HepG2 (cell line): Measurements from ENCODE around the gene GJA9. TPM values are rescaled to one million over a fixed set of nuclear protein-coding genes. Genes with fewer than 3 reads are reported as not detected.

ENCODE experiments used
- ARNT2 ChIP-seq: sonication (generic); formaldehyde crosslinking; IDR thresholded peaks from 2 replicates; pipeline ENCODE4 v1.8.0; 2022; ENCODE audit warnings: mild to moderate bottlenecking, low read depth, missing genetic modification reagents, moderate library complexity
- EEA1 ChIP-seq: sonication (generic); formaldehyde crosslinking; IDR thresholded peaks from 2 replicates; pipeline ENCODE4 v1.5.1; 2020; ENCODE audit warnings: mild to moderate bottlenecking, missing genetic modification reagents, borderline replicate concordance
- FOXJ3 ChIP-seq: sonication (generic); formaldehyde crosslinking; IDR thresholded peaks from 2 replicates; pipeline ENCODE4 v1.4.0; 2020; ENCODE audit warnings: missing genetic modification reagents, mild to moderate bottlenecking, borderline replicate concordance
- HCFC1 ChIP-seq: fragments of 150-350 bp; IDR thresholded peaks from 2 replicates; pipeline ENCODE4 v1.6.1; 2014; ENCODE audit warnings: low read depth, low read length
- HOXA7 ChIP-seq: sonication (generic); formaldehyde crosslinking; IDR thresholded peaks from 2 replicates; pipeline ENCODE4 v1.8.1; 2022; ENCODE audit warnings: mild to moderate bottlenecking, missing genetic modification reagents, moderate library complexity
- KLF6 ChIP-seq: IDR thresholded peaks from 2 replicates; pipeline ENCODE4 v1.8.0; 2016; ENCODE audit warnings: missing biosample characterization, missing genetic modification reagents
- RNF2 ChIP-seq: fragments of 450-650 bp; conservative IDR thresholded peaks from 2 replicates; pipeline ENCODE4 v1.6.1; 2016; ENCODE audit warnings: low read depth
- ZNF7 ChIP-seq: IDR thresholded peaks from 2 replicates; pipeline ENCODE4 v1.6.1; 2016; ENCODE audit warnings: missing biosample characterization, missing genetic modification reagents
- polyA plus RNA-seq, 8 experiments: library from polyadenylated mRNA; depleted of rRNA in 3 of 8; stranded (reverse) in 7 of 8; unstranded in 1 of 8; fragments of >200 nt; fragmentation: Illumina TruSeq in 4 of 8; extraction: Trizol in 4 of 8; gene quantifications; 2 replicates each; pipeline versions ENCODE4 v1.2.1 to v1.2.3, GENCODE V29; 2011 to 2016; ENCODE audit warnings: low read depth in 4 of 8, missing spikeins in 1 of 8, mixed read lengths in 1 of 8; ENCODE audit not compliant: insufficient read depth in 1 of 8
- total RNA-seq, 5 experiments: library from RNA; depleted of rRNA; stranded (reverse); fragments of >200 nt; fragmentation: Illumina TruSeq; extraction: Trizol; gene quantifications; 2 replicates each; pipeline ENCODE4 v1.2.3, GENCODE V29; 2016; ENCODE audit warnings: low read depth in 1 of 5
- TF ChIP-seq, protein P1 (sequence below): sonication (generic); formaldehyde crosslinking; IDR thresholded peaks from 2 replicates; pipeline ENCODE4 v1.9.0; 2022; ENCODE audit warnings: low read depth, missing genetic modification reagents
- TF ChIP-seq, protein P2 (sequence below): sonication (generic); formaldehyde crosslinking; IDR thresholded peaks from 2 replicates; pipeline ENCODE4 v1.4.0; 2020; ENCODE audit warnings: missing genetic modification reagents
- TF ChIP-seq, protein P3 (sequence below): sonication (generic); formaldehyde crosslinking; IDR thresholded peaks from 2 replicates; pipeline ENCODE4 v1.8.1; 2023; ENCODE audit warnings: mild to moderate bottlenecking, moderate library complexity, missing genetic modification reagents
- TF ChIP-seq, protein P4 (sequence below), 2 experiments: sonication (generic) in 1 of 2; formaldehyde crosslinking in 1 of 2; IDR thresholded peaks; 2 replicates each; pipeline versions ENCODE4 v1.4.0 to v1.6.1; 2018 to 2020; ENCODE audit warnings: missing genetic modification reagents in 2 of 2, borderline replicate concordance in 1 of 2, low read depth in 1 of 2, mild to moderate bottlenecking in 1 of 2, missing biosample characterization in 1 of 2
- TF ChIP-seq, protein P5 (sequence below): sonication (generic); formaldehyde crosslinking; IDR thresholded peaks from 2 replicates; pipeline ENCODE4 v1.4.0; 2020; ENCODE audit warnings: missing genetic modification reagents, borderline replicate concordance
- TF ChIP-seq, protein P6 (sequence below): sonication (generic); formaldehyde crosslinking; IDR thresholded peaks from 2 replicates; pipeline ENCODE4 v1.4.0; 2020; ENCODE audit warnings: missing genetic modification reagents

Gene GJA9
- total and polyA plus RNA-seq, 2 of the 13 experiments (the other 11 are each of a cell fraction or from before 2014, with no cell fraction given): 0.08 to 0.13 TPM

DNA sequence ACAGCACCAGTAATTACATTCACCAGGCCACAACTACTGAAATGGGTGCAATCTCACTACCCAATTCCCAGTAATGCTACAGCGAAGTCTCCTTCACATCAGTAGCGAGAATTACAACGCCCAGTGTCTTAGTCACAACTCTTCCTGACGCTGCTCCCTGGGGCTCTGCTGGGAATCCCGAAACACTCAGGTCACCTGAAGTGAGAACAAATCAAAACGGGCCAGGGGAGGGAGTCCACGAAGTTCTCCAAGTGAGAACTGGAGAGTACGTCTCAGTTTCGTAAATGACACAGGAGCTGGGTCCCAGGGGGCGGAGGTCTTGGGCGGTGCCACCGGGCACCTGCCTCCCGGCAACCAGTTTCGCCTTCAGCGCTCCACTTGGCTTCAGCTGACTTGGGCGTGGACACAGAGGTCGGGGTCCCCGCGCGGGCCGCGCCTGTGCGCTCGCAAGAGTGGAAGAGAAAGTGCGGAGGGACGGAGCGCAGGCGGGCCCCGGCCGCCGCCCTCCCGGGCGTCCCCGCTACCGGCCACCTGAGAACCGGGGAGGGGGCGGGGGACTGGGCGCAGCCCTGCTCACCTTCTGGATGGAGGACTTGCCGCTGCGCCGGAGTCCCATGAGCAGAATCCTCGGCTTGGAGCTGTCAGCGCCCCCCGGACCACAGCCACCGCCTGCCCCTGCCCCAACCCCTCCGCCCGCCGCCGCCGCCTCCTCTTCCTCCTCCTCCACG lies 22.4 kb downstream of the GJA9 start (continued):
- TF ChIP-seq, protein P1, sequence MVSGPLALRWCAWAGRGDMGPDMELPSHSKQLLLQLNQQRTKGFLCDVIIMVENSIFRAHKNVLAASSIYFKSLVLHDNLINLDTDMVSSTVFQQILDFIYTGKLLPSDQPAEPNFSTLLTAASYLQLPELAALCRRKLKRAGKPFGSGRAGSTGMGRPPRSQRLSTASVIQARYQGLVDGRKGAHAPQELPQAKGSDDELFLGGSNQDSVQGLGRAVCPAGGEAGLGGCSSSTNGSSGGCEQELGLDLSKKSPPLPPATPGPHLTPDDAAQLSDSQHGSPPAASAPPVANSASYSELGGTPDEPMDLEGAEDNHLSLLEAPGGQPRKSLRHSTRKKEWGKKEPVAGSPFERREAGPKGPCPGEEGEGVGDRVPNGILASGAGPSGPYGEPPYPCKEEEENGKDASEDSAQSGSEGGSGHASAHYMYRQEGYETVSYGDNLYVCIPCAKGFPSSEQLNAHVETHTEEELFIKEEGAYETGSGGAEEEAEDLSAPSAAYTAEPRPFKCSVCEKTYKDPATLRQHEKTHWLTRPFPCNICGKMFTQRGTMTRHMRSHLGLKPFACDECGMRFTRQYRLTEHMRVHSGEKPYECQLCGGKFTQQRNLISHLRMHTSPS (CRISPR knock-in tag): 0 out of 2 replicates have a peak, but pooled peaks have one; percentile 40
- TF ChIP-seq FOXJ3 (0 out of 2 replicates have a peak, but pooled peaks have one; percentile 24), ZNF7 (no peak), HCFC1 (no peak), RNF2 (no peak), KLF6 (CRISPR knock-in tag) (0 out of 2 replicates have a peak, but pooled peaks have one; percentile 35), ARNT2 (CRISPR knock-in tag) (no peak), HOXA7 (CRISPR knock-in tag) (no peak), EEA1 (CRISPR knock-in tag) (no peak)
- TF ChIP-seq, protein P2, sequence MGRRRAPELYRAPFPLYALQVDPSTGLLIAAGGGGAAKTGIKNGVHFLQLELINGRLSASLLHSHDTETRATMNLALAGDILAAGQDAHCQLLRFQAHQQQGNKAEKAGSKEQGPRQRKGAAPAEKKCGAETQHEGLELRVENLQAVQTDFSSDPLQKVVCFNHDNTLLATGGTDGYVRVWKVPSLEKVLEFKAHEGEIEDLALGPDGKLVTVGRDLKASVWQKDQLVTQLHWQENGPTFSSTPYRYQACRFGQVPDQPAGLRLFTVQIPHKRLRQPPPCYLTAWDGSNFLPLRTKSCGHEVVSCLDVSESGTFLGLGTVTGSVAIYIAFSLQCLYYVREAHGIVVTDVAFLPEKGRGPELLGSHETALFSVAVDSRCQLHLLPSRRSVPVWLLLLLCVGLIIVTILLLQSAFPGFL (CRISPR knock-in tag): no peak
- TF ChIP-seq, protein P3, sequence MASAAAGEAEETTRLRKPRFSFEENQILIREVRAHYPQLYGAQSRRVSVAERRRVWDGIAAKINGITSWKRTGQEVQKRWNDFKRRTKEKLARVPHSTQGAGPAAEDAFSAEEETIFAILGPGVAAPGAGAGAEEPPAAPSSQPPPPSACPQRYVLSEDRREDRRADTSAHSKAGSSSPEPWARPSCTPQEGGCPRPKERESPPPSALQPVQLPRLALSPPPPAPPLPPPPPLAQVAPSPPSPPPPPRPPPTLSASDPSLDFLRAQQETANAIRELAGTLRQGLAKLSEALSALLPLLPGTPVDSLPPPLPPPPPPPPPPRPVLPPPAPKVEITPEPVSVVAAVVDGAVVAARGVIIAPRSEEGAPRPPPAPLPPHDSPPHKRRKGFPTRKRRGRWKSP (CRISPR knock-in tag): no peak
- TF ChIP-seq, protein P4, sequence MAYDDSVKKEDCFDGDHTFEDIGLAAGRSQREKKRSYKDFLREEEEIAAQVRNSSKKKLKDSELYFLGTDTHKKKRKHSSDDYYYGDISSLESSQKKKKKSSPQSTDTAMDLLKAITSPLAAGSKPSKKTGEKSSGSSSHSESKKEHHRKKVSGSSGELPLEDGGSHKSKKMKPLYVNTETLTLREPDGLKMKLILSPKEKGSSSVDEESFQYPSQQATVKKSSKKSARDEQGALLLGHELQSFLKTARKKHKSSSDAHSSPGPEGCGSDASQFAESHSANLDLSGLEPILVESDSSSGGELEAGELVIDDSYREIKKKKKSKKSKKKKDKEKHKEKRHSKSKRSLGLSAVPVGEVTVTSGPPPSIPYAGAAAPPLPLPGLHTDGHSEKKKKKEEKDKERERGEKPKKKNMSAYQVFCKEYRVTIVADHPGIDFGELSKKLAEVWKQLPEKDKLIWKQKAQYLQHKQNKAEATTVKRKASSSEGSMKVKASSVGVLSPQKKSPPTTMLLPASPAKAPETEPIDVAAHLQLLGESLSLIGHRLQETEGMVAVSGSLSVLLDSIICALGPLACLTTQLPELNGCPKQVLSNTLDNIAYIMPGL (CRISPR knock-in tag; IDR thresholded peaks at IDR 0.05; ENCODE audit: borderline replicate concordance in 1 of 2, low read depth in 1 of 2): peak in 1 of 2 experiments; percentile 34; a peak in 1 of 4 replicates
- TF ChIP-seq, protein P5, sequence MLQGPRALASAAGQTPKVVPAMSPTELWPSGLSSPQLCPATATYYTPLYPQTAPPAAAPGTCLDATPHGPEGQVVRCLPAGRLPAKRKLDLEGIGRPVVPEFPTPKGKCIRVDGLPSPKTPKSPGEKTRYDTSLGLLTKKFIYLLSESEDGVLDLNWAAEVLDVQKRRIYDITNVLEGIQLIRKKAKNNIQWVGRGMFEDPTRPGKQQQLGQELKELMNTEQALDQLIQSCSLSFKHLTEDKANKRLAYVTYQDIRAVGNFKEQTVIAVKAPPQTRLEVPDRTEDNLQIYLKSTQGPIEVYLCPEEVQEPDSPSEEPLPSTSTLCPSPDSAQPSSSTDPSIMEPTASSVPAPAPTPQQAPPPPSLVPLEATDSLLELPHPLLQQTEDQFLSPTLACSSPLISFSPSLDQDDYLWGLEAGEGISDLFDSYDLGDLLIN (CRISPR knock-in tag): peak; percentile 26; the same call in 1 of the 2 replicates
- TF ChIP-seq, protein P6, sequence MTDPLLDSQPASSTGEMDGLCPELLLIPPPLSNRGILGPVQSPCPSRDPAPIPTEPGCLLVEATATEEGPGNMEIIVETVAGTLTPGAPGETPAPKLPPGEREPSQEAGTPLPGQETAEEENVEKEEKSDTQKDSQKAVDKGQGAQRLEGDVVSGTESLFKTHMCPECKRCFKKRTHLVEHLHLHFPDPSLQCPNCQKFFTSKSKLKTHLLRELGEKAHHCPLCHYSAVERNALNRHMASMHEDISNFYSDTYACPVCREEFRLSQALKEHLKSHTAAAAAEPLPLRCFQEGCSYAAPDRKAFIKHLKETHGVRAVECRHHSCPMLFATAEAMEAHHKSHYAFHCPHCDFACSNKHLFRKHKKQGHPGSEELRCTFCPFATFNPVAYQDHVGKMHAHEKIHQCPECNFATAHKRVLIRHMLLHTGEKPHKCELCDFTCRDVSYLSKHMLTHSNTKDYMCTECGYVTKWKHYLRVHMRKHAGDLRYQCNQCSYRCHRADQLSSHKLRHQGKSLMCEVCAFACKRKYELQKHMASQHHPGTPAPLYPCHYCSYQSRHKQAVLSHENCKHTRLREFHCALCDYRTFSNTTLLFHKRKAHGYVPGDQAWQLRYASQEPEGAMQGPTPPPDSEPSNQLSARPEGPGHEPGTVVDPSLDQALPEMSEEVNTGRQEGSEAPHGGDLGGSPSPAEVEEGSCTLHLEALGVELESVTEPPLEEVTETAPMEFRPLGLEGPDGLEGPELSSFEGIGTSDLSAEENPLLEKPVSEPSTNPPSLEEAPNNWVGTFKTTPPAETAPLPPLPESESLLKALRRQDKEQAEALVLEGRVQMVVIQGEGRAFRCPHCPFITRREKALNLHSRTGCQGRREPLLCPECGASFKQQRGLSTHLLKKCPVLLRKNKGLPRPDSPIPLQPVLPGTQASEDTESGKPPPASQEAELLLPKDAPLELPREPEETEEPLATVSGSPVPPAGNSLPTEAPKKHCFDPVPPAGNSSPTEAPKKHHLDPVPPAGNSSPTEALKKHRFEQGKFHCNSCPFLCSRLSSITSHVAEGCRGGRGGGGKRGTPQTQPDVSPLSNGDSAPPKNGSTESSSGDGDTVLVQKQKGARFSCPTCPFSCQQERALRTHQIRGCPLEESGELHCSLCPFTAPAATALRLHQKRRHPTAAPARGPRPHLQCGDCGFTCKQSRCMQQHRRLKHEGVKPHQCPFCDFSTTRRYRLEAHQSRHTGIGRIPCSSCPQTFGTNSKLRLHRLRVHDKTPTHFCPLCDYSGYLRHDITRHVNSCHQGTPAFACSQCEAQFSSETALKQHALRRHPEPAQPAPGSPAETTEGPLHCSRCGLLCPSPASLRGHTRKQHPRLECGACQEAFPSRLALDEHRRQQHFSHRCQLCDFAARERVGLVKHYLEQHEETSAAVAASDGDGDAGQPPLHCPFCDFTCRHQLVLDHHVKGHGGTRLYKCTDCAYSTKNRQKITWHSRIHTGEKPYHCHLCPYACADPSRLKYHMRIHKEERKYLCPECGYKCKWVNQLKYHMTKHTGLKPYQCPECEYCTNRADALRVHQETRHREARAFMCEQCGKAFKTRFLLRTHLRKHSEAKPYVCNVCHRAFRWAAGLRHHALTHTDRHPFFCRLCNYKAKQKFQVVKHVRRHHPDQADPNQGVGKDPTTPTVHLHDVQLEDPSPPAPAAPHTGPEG (CRISPR knock-in tag): peak; percentile 79; the same call in 1 of the 2 replicates
